GM12801 (cell line): ENCODE measurements around the gene ST7.

Source experiments
- TF ChIP-seq, protein P1 (sequence below): IDR thresholded peaks from one replicate; pipeline ENCODE4 v1.5.1; 2011; ENCODE audit warnings: control low read depth; ENCODE audit not compliant: insufficient read length; ENCODE audit errors: extremely low read depth

Gene ST7

DNA sequence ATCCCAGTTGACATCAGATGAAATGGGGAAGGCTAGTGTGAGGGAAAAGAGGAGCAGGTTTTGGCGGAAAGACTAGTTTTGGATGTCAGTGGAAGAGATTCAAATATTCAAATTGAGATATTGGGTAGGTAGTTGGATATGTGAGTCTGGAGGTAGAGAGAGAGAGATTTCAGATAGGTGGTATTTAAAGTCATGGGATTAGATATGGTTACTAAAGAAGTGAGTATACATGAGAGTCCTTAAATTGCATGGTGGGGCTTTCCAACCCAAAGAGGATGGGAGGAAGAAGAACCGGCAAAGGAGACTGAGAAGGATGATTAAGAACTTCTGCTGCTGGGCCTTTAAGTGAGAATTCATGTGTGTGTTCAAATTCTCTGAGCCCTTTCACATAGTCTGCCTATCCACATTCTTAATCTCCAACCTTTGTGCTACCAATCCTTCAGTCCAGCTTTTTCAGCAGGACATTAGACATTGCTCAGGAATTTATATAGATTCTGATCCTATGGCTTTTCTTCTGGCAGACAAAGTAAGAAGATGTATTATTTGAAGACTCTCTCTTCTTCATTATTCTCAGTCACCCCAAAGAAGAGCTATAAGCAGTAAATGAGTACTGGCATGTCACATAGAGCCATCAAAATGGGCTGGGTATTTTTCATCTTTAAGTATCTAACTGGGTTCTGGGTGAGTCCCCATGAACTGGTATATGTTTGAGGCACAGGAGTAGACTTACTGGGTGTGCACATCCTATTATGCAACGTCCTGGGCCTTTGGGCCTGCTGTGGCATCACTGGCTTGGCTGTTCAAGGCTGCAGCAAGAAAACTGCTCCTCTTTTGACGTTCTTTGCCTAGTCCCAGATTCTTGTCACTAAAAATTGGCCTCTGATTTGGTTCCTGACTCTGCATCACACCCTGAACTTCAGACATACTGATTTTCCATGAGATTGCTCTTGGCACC is 33.6 kb downstream of the ST7 start:
- TF ChIP-seq, protein P1, sequence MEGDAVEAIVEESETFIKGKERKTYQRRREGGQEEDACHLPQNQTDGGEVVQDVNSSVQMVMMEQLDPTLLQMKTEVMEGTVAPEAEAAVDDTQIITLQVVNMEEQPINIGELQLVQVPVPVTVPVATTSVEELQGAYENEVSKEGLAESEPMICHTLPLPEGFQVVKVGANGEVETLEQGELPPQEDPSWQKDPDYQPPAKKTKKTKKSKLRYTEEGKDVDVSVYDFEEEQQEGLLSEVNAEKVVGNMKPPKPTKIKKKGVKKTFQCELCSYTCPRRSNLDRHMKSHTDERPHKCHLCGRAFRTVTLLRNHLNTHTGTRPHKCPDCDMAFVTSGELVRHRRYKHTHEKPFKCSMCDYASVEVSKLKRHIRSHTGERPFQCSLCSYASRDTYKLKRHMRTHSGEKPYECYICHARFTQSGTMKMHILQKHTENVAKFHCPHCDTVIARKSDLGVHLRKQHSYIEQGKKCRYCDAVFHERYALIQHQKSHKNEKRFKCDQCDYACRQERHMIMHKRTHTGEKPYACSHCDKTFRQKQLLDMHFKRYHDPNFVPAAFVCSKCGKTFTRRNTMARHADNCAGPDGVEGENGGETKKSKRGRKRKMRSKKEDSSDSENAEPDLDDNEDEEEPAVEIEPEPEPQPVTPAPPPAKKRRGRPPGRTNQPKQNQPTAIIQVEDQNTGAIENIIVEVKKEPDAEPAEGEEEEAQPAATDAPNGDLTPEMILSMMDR: no peak

DNA sequence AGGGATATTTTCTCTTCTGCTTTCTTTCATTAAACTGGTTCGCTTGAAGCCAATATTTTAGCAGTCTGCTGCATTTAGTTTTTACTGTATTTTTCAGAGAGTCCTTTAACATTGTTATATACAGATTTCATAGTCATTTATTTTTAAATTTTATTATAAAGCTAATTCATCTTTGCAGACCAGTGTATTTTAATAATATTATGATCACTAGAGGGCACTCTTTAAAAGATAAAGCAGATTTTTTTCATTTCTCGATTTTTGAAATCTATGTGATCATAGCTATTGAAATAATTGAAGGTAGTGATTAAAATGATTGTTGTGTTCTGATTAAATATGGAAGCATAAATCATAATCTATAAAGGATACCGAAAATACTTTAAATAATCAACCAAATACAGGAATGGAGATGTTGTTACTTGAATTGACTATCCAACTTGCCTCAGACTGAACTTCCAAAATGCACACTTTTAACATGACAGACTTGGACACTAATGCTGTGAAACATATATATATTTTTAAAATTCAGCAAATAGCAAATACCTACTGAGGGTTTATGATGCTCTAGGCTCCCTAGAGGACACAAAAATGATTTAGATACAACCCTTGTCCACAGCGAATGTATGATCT is 35.2 kb downstream of the ST7 start:
- TF ChIP-seq, protein P1: no peak

DNA sequence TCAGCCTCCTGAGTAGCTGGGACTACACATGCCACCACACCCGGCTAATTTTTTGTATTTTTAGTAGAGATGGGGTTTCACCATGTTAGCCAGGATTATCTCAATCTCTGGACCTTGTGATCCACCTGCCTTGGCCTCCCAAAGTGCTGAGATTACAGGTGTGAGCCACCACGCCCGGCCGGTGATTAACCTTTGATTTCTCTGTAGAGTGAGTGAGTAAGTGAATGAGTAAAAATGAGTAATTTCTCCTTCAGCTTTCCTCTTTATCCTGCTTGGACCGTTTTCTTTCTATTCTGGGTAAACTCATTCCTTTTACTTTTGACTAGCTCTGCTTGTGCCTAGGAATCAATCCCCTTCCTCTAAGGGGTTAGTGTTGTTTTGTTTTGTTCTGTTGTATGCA is 36.8 kb downstream of the ST7 start:
- TF ChIP-seq, protein P1: no peak

DNA sequence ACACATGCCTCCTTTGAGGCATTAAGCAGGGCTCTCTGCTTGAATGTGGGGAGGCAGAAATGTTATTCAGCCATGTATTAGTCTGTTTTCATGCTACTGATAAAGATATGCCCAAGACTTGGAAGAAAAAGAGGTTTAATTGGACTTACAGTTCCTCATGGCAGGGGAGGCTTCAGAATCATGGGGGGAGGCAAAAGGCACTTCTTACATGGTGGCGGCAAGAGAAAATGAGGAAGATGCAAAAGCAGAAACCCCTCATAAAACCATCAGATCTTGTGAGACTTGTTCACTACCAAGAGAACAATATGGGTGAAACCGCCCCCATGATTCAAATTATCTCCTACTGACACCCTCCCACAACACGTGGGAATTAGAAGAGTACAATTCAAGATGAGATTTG is 37.9 kb downstream of the ST7 start:
- TF ChIP-seq, protein P1: no peak

DNA sequence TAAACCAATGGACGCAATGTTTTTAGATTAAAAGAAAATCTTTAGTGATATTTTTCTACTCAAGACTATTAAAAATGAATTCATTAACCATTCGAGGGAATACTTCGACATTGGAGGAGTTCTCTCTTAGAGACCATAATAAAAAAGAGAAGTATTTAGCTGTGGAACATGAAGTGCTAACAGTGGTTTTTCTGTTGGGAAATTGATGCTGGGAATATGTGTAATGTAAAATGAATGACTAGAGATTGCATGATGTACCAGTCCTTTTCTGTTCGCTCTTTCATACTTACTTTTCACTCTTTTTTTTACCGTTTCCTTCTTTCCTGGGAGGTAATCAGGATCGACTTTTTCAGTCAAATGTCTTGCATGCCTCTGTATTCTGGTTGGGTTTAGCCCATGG is 41.3 kb downstream of the ST7 start:
- TF ChIP-seq, protein P1: no peak

DNA sequence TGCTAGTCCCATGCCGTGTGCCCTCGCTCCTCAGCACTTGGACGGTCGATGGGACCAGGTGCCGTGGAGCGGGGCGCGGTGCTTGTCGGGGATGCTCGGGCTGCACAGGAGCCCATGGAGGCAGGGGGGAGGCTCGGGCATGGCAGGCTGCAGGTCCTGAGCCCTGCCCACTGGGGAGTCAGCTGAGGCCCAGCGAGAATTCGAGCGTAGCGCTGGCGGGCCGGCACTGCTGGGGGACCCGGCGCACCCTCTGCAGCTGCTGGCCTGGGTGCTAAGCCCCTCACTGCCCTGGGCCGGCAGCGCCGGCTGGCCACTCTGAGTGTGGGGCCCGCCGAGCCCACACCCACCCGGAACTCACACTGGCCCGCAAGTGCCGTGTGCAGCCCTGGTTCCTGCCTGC is 44.7 kb downstream of the ST7 start:
- TF ChIP-seq, protein P1: no peak

DNA sequence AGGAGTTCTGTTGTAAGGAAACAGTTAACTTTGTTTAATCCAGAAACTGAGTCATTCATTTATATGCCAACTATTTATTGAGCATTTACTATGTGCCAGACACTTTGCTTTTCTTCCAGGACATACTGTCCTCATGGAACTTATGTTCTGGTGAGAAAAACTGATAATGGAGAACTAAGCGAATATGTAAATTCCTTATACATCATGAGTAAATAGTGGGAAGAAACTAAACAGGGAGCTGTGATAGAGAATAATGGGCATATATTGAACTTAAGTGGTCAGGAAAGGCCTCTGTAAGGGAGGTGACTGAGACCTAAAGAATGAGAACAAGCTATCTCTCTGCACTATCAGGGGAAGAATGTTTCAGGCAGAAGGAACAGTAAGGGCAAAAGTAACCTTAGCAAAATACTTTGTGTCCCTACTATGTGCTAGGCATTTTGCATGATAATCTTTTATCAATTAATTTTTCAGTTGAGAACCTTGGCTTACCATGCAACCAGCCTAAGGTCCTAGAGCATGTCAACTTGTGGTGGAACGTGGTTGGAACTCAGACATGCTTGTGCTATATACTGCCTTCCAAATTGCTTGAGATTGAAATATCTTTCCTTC is 45.4 kb downstream of the ST7 start:
- TF ChIP-seq, protein P1: no peak
